OCI-LY7 (cell line): Measurements from ENCODE around the gene UBA5. TPM values are rescaled to one million over a fixed set of nuclear protein-coding genes. Genes with fewer than 3 reads are reported as not detected.
A peak's percentile ranks its signal among the peaks of the same experiment; 100 is the strongest.

Experiments
- BruUV-seq: library from RNA; stranded (reverse); fragments of 400-500 nt; replicated peaks from 2 replicates; lab custom pipeline; 2021; lab: Mats Ljungman, UMichigan
- CTCF ChIA-PET: fragments of 300-600 bp; sonication (Branson Sonifier 250); formaldehyde crosslinking; loops from one replicate; lab custom pipeline; 2022; ENCODE audit warnings: antibody characterized with exemption; ENCODE audit not compliant: unreplicated experiment; lab: Charles Lee
- POLR2A ChIA-PET: fragments of 300-600 bp; sonication (Branson Sonifier 250); formaldehyde crosslinking; loops from one replicate; lab custom pipeline; 2022; ENCODE audit warnings: antibody characterized with exemption; lab: Charles Lee
- DNase-seq: peaks from one replicate; pipeline ENCODE4 v3.0.0-alpha.2; 2015; ENCODE audit warnings: low spot score
- H2AFZ ChIP-seq: fragments of 200-600 bp; sonication (generic), shearing (Covaris generic); 2 replicates; pipeline ENCODE4 v1.6.1; 2014; ENCODE audit warnings: mild to moderate bottlenecking, antibody characterized with exemption, low read length, moderate library complexity
- H3K27ac ChIP-seq: fragments of 200-600 bp; sonication (generic); 2 replicates; pipeline ENCODE4 v1.5.1; 2014; ENCODE audit warnings: mixed run types, low read depth, mild to moderate bottlenecking, moderate library complexity, low read length, inconsistent platforms; ENCODE audit not compliant: poor library complexity, severe bottlenecking
- H3K36me3 ChIP-seq: fragments of 200-600 bp; sonication (generic); 2 replicates; pipeline ENCODE4 v1.6.1; 2014; ENCODE audit warnings: mild to moderate bottlenecking, antibody characterized with exemption, low read length, moderate library complexity, mixed read lengths; ENCODE audit not compliant: insufficient read depth
- H3K4me1 ChIP-seq: fragments of 200-600 bp; sonication (generic); 2 replicates; pipeline ENCODE4 v1.5.1; 2014; ENCODE audit warnings: mild to moderate bottlenecking, low read length; ENCODE audit not compliant: insufficient read depth, poor library complexity, severe bottlenecking
- H3K4me2 ChIP-seq: fragments of 200-600 bp; sonication (generic); 2 replicates; pipeline ENCODE4 v1.6.1; 2014; ENCODE audit warnings: mild to moderate bottlenecking, low read length
- H3K4me3 ChIP-seq: fragments of 200-600 bp; sonication (generic); 2 replicates; pipeline ENCODE4 v1.5.1; 2014; ENCODE audit warnings: mild to moderate bottlenecking, low read depth, low read length; ENCODE audit not compliant: poor library complexity, severe bottlenecking
- H3K79me2 ChIP-seq: fragments of 200-600 bp; sonication (generic); 2 replicates; pipeline ENCODE4 v1.6.1; 2016; ENCODE audit warnings: low read depth, mild to moderate bottlenecking, low read length, moderate library complexity, mixed read lengths; ENCODE audit not compliant: insufficient read depth
- H3K9me2 ChIP-seq: fragments of 200-600 bp; sonication (generic); 2 replicates; pipeline ENCODE4 v1.6.1; 2016; ENCODE audit warnings: mild to moderate bottlenecking, low read length, mixed read lengths; ENCODE audit not compliant: insufficient read depth
- H3K9me3 ChIP-seq: fragments of 200-600 bp; sonication (generic); 2 replicates; pipeline ENCODE4 v1.6.1; 2014; ENCODE audit warnings: mild to moderate bottlenecking, mixed run types, low read length, mixed read lengths
- H4K20me1 ChIP-seq: fragments of 200-600 bp; sonication (generic); 2 replicates; pipeline ENCODE4 v1.6.1; 2014; ENCODE audit warnings: mild to moderate bottlenecking, antibody characterized with exemption, low read length, moderate library complexity, mixed read lengths; ENCODE audit not compliant: insufficient read depth
- CTCF ChIP-seq: fragments of 200-600 bp; sonication (generic); conservative IDR thresholded peaks from 2 replicates; pipeline ENCODE4 v1.5.1; 2014; ENCODE audit warnings: mild to moderate bottlenecking, antibody characterized with exemption, low read length, moderate library complexity, mixed read lengths
- EZH2phosphoT487 ChIP-seq: fragments of 200-600 bp; sonication (generic); IDR thresholded peaks from 2 replicates; pipeline ENCODE4 v1.6.1; 2018; ENCODE audit warnings: low read depth, borderline replicate concordance, mild to moderate bottlenecking, mixed run types, antibody characterized with exemption, low read length, moderate library complexity, mixed read lengths
- intact Hi-C: fragments of 100-400 bp; cut with micrococcal nuclease; formaldehyde crosslinking; loops from one replicate; pipeline ENCODE4 v1.10.0; 2022; ENCODE audit not compliant: unreplicated experiment
- total RNA-seq, 2 experiments: library from RNA; depleted of rRNA in 1 of 2; stranded (reverse); fragments of >200 nt in 1 of 2; shearing (Covaris generic) in 1 of 2; gene quantifications; 2 replicates each; pipeline ENCODE4 v1.2.3, GENCODE V29; 2014 to 2022

UBA5 gene
- total RNA-seq, 2 experiments from 2014 or later, result 45.2 to 47.5 TPM

- intact Hi-C loops, result no loop called here
- Histone ChIP-seq H3K4me3 (no peak overlapping the region), H3K36me3 (no peaks in the 10 kb centered on the region), H3K9me2 (no peaks in the 10 kb centered on the region), H3K79me2 (peaks cover 1% of the 10 kb centered on the region; the same call in 1 of the 2 replicates), H2AFZ (no peak overlapping the region), H3K4me1 (peaks cover 3% of the 10 kb centered on the region), H3K27ac (no peak overlapping the region), H3K9me3 (no peaks in the 10 kb centered on the region), H4K20me1 (no peaks in the 10 kb centered on the region), H3K4me2 (no peak overlapping the region)
- CTCF ChIA-PET, result no interaction called here
- TF ChIP-seq EZH2phosphoT487 (no peak), CTCF (no peak)
- POLR2A ChIA-PET, result interaction anchor here (0.7 to 1.4 kb wide), 4 partner anchors 10 to 1789 kb away, joined by 3 to 5 read pairs (median 3); no protein-coding TSS in a partner anchor
- BruUV-seq, result no TSS peak
- no peak for DNase-seq
These were observed 56.2 kb downstream of the UBA5 start for GRCh38 chr3:132716372-132716771.

DNA sequence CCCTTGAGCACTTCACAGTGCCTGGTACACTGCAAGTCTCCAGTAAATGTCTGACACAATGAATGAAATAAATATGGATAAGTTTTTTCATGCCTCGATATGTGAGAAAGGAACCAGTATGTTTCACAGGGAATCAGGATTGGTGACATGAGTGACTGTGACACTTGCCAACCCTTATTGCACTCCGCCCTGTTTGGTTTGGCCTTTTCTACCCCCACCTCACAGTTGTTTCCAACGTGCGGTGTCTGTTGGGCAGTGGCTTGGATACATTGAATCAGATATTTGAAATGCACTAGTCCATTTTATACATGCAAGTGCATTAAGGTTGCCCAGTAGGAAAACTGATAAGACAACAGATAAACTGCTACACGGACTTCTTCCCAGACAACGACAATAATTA is 60.1 kb downstream of the UBA5 start:
- H3K4me3 ChIP-seq, result no peak overlapping the region
- DNase-seq, result no peak
- BruUV-seq, result no TSS peak
- intact Hi-C loops, result loop anchor here (5.0 to 10.0 kb wide), 4 partner anchors 495 to 1767 kb away; partner anchors contain the start of genes ANAPC13, CEP63, SRPRB and TOPBP1
- H3K36me3 ChIP-seq, result no peaks in the 10 kb centered on the region
- H3K79me2 ChIP-seq, result peaks cover 5% of the 10 kb centered on the region; the same call in 1 of the 2 replicates
- TF ChIP-seq EZH2phosphoT487, result no peak
- no peak for TF ChIP-seq CTCF
- H3K4me1 ChIP-seq, result peaks cover 14% of the 10 kb centered on the region
- POLR2A ChIA-PET, result no interaction called here
- CTCF ChIA-PET, result no interaction called here
- no peaks in the 10 kb centered on the region for H4K20me1 ChIP-seq
- no peaks in the 10 kb centered on the region for H3K9me2 ChIP-seq
- no peaks in the 10 kb centered on the region for H3K9me3 ChIP-seq
- no peak overlapping the region for H2AFZ ChIP-seq
- no peak overlapping the region for H3K27ac ChIP-seq
- no peak overlapping the region; the same call in 1 of the 2 replicates for H3K4me2 ChIP-seq

DNA sequence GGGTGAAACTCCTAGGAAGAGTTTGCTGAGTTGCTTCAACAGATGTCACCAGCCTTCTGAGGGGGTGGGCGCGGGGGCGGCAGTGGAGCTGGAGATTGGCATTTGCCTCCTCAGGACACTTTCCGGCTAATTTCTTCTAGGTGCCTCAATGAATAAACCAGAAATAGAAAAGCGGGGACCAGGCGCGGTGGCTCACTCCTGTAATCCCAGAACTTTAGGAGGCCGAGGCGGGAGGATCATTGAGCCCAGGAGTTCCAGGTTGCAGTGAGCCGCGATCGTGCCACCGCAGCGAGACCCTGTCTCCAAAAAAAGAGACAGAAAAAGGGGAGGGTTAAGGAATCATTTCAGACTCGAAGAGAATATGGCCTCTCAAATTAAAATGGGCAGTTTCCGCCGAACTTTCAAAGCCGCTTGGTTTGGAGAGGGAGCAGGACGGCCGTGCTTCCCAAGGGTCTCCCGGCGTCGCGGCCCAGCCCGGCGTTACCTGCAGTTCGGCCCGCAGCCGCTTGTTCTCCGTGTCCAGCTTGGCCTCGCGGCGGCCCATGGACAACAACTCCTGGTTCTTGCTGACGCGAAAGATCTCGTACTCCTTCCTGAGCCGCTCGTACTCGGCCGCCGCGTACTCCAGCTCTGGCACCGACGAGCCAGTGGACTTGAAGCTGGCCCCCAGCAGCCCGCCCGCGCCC is 61.5 kb downstream of the UBA5 start:
- peak overlapping the region; percentile 82 for H3K4me3 ChIP-seq
- TF ChIP-seq EZH2phosphoT487 (no peak), CTCF (no peak)
- CTCF ChIA-PET, result no interaction called here
- POLR2A ChIA-PET, result no interaction called here
- H3K27ac ChIP-seq, result no peak overlapping the region
- peaks cover 14% of the 10 kb centered on the region for H3K4me1 ChIP-seq
- no peaks in the 10 kb centered on the region for H4K20me1 ChIP-seq
- no TSS peak for BruUV-seq
- no peaks in the 10 kb centered on the region for H3K9me2 ChIP-seq
- no peaks in the 10 kb centered on the region for H3K9me3 ChIP-seq
- peak overlapping the region; percentile 86 for H3K4me2 ChIP-seq
- peak overlapping the region; percentile 78 for H2AFZ ChIP-seq
- intact Hi-C loops, result loop anchor here (1.0 to 10.0 kb wide), 6 partner anchors 61 to 1766 kb away; partner anchors contain the start of genes ANAPC13, CEP63, SRPRB and TOPBP1
- H3K36me3 ChIP-seq, result no peaks in the 10 kb centered on the region
- peaks cover 5% of the 10 kb centered on the region; the same call in 1 of the 2 replicates for H3K79me2 ChIP-seq
- no peak for DNase-seq
